ENCODE results near the gene OR4C15.

Gene OR4C15

DNA sequence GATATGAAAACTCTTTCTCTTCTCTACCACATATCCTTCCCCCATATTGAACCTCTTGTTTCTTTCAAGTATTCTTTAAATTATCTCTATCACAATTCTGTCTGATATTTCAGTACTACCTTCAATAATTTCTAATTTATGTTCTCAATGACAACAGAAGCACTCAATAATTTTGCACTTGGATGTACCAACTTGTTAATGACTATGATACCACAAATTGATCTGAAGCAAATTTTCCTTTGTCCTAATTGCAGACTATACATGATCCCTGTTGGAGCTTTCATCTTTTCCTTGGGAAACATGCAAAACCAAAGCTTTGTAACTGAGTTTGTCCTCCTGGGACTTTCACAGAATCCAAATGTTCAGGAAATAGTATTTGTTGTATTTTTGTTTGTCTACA lies at the start of gene OR4C15:
TSS of gene OR4C15 (plus strand) at position 301 of the 400 bp plus-strand sequence. CDS start at position 301, 0 bp downstream.
- DNase-seq, result no peak

DNA sequence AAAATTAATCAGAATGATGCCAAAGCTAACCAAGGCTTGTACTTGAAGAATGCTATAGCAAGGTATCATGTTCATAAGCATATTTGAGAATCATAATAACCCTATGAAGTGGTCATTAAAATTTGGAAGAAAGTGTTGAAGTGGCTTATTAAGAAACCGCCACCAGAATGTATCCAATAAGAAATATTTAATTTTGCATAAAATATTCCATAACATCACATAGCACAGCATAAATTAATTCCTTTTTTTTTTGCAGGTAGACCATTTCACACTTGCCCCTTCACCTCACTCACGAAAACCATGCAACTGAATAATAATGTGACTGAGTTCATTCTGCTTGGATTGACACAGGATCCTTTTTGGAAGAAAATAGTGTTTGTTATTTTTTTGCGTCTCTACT lies 17.6 kb downstream of the OR4C15 start, which contains the start of gene OR4C16:
TSS of gene OR4C16 (plus strand) at position 301 of the 400 bp plus-strand sequence. CDS start at position 301, 0 bp downstream.
- no peak for DNase-seq

DNA sequence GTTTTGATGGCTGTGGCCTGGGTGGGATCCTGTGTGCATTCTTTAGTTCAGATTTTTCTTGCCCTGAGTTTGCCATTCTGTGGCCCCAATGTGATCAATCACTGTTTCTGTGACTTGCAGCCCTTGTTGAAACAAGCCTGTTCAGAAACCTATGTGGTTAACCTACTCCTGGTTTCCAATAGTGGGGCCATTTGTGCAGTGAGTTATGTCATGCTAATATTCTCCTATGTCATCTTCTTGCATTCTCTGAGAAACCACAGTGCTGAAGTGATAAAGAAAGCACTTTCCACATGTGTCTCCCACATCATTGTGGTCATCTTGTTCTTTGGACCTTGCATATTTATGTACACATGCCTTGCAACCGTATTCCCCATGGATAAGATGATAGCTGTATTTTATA lies 18.3 kb downstream of the OR4C15 start:
- DNase-seq, result no peak
